VCaP (cell line): ENCODE data around the gene GSTM1.
"Not testable (repeated sequence)": the region's sequence is repeated elsewhere in the genome, so short reads cannot be mapped to it uniquely, and the experiment has no call there.

ENCODE experiments used
- H3K27ac ChIP-seq: fragments of 450-650 bp; 2 replicates; pipeline ENCODE4 v1.5.1; 2017
- TF ChIP-seq, protein P1 (sequence below): fragments of 450-650 bp; conservative IDR thresholded peaks from 2 replicates; pipeline ENCODE4 v1.5.1; 2017; ENCODE audit warnings: mild to moderate bottlenecking, moderate library complexity

Gene GSTM1

GRCh38 chr1:109677459-109677858, 10.2 kb upstream of the GSTM1 start:
- TF ChIP-seq, protein P1, sequence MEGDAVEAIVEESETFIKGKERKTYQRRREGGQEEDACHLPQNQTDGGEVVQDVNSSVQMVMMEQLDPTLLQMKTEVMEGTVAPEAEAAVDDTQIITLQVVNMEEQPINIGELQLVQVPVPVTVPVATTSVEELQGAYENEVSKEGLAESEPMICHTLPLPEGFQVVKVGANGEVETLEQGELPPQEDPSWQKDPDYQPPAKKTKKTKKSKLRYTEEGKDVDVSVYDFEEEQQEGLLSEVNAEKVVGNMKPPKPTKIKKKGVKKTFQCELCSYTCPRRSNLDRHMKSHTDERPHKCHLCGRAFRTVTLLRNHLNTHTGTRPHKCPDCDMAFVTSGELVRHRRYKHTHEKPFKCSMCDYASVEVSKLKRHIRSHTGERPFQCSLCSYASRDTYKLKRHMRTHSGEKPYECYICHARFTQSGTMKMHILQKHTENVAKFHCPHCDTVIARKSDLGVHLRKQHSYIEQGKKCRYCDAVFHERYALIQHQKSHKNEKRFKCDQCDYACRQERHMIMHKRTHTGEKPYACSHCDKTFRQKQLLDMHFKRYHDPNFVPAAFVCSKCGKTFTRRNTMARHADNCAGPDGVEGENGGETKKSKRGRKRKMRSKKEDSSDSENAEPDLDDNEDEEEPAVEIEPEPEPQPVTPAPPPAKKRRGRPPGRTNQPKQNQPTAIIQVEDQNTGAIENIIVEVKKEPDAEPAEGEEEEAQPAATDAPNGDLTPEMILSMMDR, result no peak
- no peak overlapping the region for H3K27ac ChIP-seq

- not testable (repeated sequence) for H3K27ac ChIP-seq
Observed at GRCh38 chr1:109678637-109679036, 9.0 kb upstream of the GSTM1 start.

GRCh38 chr1:109684777-109685176, 2.8 kb upstream of the GSTM1 start:
- not testable (repeated sequence) for H3K27ac ChIP-seq

- not testable (repeated sequence) for H3K27ac ChIP-seq
Observed at GRCh38 chr1:109685399-109685798, 2.2 kb upstream of the GSTM1 start.

DNA sequence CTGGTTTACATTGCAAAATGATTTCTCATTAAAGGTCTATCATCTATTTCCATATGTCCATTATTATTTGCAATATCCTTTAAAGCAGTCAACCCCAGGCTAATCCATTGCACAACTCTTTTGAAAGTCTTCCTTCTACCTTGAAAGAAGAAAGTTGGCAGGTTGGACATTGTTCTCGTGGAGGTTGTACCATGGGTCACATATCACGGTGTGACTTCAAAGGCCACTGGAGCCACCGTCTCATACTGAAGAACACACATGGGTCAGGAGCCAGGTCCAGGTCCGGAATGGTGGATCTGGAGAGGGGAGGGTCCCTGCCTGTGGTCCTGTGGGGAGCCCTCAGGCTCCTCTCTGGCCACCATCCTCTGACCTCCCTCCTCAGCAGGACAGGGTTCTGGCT, 1.7 kb upstream of the GSTM1 start:
- not testable (repeated sequence) for H3K27ac ChIP-seq

DNA sequence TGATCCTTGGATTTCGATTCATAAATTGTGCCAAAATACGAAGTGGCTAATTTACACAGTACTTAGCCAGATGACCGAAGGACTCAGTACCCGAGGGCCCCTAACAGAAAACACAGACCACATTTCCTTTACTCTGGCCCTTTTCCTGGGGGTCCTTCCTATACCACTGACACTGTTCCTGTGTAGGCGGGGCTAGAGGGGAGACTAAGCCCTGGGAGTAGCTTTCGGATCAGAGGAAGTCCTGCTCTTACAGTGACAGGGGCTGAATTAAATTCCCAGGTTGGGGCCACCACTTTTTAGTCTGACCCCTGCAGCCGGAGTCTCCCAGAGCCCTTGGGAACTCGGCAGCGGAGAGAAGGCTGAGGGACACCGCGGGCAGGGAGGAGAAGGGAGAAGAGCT, 508 bp upstream of the GSTM1 start:
- not testable (repeated sequence) for H3K27ac ChIP-seq

GRCh38 chr1:109689844-109690405, 2.3 kb downstream of the GSTM1 start:
- TF ChIP-seq, protein P1, result no peak
- H3K27ac ChIP-seq, result no peak overlapping the region

GRCh38 chr1:109691759-109692158, 4.1 kb downstream of the GSTM1 start:
- H3K27ac ChIP-seq, result no peak overlapping the region
- TF ChIP-seq, protein P1, result no peak

DNA sequence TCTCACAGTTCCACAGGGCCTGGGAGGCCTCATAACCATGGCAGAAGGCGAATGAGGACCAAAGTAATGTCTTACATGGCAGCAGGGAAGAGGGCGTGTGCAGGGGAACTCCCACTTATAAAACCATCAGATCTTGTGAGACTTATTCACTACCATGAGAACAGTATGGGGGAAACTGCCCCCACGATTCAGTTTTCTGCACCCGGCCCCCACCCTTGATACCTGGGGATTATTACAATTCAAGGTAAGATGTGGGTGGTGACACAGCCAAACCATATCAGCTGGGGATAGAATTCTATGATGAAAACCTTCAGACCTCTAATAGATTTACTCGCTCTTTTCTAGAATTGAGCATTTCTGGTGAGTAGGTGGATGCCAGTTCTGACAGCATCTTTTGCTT, 6.8 kb downstream of the GSTM1 start:
- not testable (repeated sequence) for H3K27ac ChIP-seq

DNA sequence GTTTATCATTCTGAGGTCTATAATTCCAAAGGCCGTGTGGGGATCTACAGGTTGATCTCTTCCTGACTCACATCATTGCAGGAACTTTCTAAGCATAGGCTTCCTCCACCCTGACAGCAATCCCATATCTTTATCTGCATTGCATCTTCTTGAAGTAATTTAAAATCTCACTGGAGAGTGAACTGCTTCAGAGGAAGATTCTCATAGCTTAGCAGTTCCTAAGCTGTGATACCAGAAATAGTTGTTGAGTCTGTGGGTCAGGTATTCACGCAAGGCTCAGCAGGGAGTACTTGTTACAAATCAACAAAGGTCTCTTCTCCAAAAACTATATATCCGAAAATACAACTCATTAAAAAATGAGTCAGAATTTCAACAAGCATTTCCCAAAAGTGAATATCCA, 7.5 kb downstream of the GSTM1 start:
- not testable (repeated sequence) for H3K27ac ChIP-seq

GRCh38 chr1:109697066-109697465, 9.4 kb downstream of the GSTM1 start:
- TF ChIP-seq, protein P1, result no peak
- H3K27ac ChIP-seq, result no peak overlapping the region

GRCh38 chr1:109697861-109698260, 10.2 kb downstream of the GSTM1 start:
- not testable (repeated sequence) for H3K27ac ChIP-seq

- H3K27ac ChIP-seq, result not testable (repeated sequence)
Observed at GRCh38 chr1:109702940-109703339, 15.3 kb downstream of the GSTM1 start.
